ENCODE data around the gene FOXP2. TPM values are rescaled to one million over a fixed set of nuclear protein-coding genes. Genes with fewer than 3 reads are reported as not detected.
"Not testable (repeated sequence)": the region's sequence is repeated elsewhere in the genome, so short reads cannot be mapped to it uniquely, and the experiment has no call there.

Gene FOXP2
- total RNA-seq, 4 donors from 2014 or later = 42.3 to 83.7 (median 50.7) TPM

- Histone ChIP-seq H3K4me3 (no peak overlapping the region), H3K9me3 (no peaks in the 10 kb centered on the region), H3K27ac (no peak overlapping the region), H3K27me3 (no peaks in the 10 kb centered on the region), H3K36me3 (no peaks in the 10 kb centered on the region), H3K4me1 (no peaks in the 10 kb centered on the region)
- no peak for ATAC-seq
- TF ChIP-seq EP300 (IDR thresholded peaks at IDR 0.05) (no peak), POLR2A (IDR thresholded peaks at IDR 0.05) (no peak), CTCF (IDR thresholded peaks at IDR 0.05) (no peak), POLR2AphosphoS5 (IDR thresholded peaks at IDR 0.05) (no peak)
- 84 to 85% methylated on average over 5 of the region's 5 CpGs for WGBS, 2 donors (ENCODE audit: low coverage in 1 of 2)
Observed at GRCh38 chr7:114372619-114373018, 42.0 kb upstream of the FOXP2 start.

- H3K4me1 ChIP-seq = no peaks in the 10 kb centered on the region
- no peak overlapping the region for H3K4me3 ChIP-seq
- no peaks in the 10 kb centered on the region for H3K36me3 ChIP-seq
- TF ChIP-seq CTCF (IDR thresholded peaks at IDR 0.05) (no peak), POLR2AphosphoS5 (IDR thresholded peaks at IDR 0.05) (no peak), EP300 (IDR thresholded peaks at IDR 0.05) (no peak), POLR2A (IDR thresholded peaks at IDR 0.05) (no peak)
- no peak overlapping the region for H3K27ac ChIP-seq
- no peaks in the 10 kb centered on the region for H3K27me3 ChIP-seq
- H3K9me3 ChIP-seq = no peaks in the 10 kb centered on the region
- no peak for ATAC-seq
Observed at GRCh38 chr7:114375907-114376306, 38.7 kb upstream of the FOXP2 start.

GRCh38 chr7:114383946-114384345, 30.7 kb upstream of the FOXP2 start:
- not testable (repeated sequence) for ATAC-seq, H3K4me1 ChIP-seq, H3K4me3 ChIP-seq, H3K36me3 ChIP-seq, H3K27ac ChIP-seq, H3K9me3 ChIP-seq, H3K27me3 ChIP-seq
- WGBS, 2 donors (ENCODE audit: low coverage in 1 of 2) = 50 to 89% methylated on average over 2 to 7 of the region's 7 CpGs

- not testable (repeated sequence) for H3K4me1 ChIP-seq, H3K27ac ChIP-seq, ATAC-seq, H3K4me3 ChIP-seq, H3K36me3 ChIP-seq, H3K27me3 ChIP-seq, H3K9me3 ChIP-seq
- WGBS, 2 donors (ENCODE audit: low coverage in 1 of 2) = 87% methylated on average over 3 of the region's 3 CpGs; no CpG with 5 or more reads in 1 of the 2 donors
Observed at GRCh38 chr7:114384346-114384745, 30.3 kb upstream of the FOXP2 start.

GRCh38 chr7:114388021-114388420, 26.6 kb upstream of the FOXP2 start:
- H3K9me3 ChIP-seq = no peaks in the 10 kb centered on the region
- H3K27me3 ChIP-seq = no peaks in the 10 kb centered on the region
- H3K4me1 ChIP-seq = no peaks in the 10 kb centered on the region
- H3K27ac ChIP-seq = no peak overlapping the region
- ATAC-seq = no peak
- H3K4me3 ChIP-seq = no peak overlapping the region
- TF ChIP-seq POLR2A (IDR thresholded peaks at IDR 0.05) (no peak), EP300 (IDR thresholded peaks at IDR 0.05) (no peak), CTCF (IDR thresholded peaks at IDR 0.05) (no peak), POLR2AphosphoS5 (IDR thresholded peaks at IDR 0.05) (no peak)
- H3K36me3 ChIP-seq = no peaks in the 10 kb centered on the region

GRCh38 chr7:114392686-114393085, 21.9 kb upstream of the FOXP2 start:
- Histone ChIP-seq H3K9me3 (no peaks in the 10 kb centered on the region), H3K4me3 (no peak overlapping the region), H3K4me1 (no peaks in the 10 kb centered on the region), H3K27me3 (no peaks in the 10 kb centered on the region), H3K36me3 (no peaks in the 10 kb centered on the region), H3K27ac (no peak overlapping the region)
- 40 to 72% methylated on average over 1 to 2 of the region's 2 CpGs for WGBS, 2 donors (ENCODE audit: low coverage in 1 of 2)
- peak; percentile 66 for ATAC-seq
- TF ChIP-seq CTCF (IDR thresholded peaks at IDR 0.05) (no peak), POLR2A (IDR thresholded peaks at IDR 0.05) (no peak), EP300 (IDR thresholded peaks at IDR 0.05) (no peak), POLR2AphosphoS5 (IDR thresholded peaks at IDR 0.05) (no peak)

Measured in gastroesophageal sphincter (tissue), 4 donors.